ENCODE data around the gene PRXL2C.
A peak's percentile ranks its signal among the peaks of the same experiment; 100 is the strongest.
"Not testable (repeated sequence)": the region's sequence is repeated elsewhere in the genome, so short reads cannot be mapped to it uniquely, and the experiment has no call there.

The PRXL2C gene

DNA sequence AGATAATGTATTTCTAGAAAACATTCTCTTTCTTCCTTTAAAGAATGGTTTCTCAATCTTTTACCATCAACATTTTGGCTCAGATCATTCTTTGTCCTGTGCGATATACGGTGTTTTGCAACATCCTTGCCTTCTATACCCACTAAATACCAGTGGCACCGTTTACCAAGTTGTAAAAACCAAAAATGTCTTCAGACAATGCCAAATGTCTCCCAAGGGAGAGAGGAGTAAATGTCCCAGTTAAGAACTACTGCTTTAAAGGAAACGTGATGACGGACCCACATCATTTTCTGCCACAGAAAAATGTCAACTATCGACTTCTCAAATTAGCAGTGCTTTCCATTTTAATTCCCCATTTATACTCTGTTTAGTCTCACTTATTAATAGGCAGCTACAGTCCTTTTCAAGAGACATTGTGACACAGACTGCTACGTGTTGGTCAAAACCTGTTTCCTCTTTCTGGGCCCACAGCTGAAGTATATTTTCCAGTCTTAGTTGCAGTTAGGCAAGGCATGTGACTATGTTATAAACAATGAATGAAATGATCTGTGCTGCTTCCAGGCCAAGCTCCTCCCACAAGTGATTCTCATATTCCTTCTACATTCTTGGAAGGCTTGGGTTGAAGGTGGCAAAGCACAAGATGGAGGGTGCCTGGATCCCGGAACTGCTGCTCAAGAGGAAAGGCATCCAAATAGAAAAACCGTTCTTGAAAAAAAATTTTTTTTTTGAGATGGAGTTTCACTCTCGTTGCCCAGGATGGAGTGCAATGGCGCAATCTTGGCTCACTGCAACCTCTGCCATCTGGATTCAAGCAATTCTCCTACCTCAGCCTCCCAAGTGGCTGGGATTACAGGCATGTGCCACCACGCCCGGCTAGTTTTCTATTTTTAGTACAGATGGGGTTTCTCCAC is 8.8 kb downstream of the PRXL2C start:
- DNase-seq, result peak; percentile 92

DNA sequence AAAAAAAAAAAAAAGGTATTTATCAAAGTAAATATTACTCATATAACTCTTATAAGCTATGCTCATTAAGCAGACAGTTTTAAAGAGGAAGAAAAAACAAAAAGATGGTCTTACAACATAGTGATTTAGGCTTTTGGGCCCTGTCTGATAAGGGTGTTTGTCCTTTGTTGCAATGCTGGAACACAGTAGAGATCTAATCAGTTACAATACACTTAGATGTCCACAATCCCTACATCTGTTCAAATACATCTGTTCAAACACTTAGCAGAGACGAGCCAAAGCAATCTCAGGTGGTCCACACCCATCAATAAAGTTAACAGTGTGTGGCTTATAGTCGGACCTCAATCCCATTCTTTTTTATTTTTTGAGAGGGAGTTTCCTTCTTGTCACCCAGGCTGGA is 11.0 kb downstream of the PRXL2C start:
- DNase-seq, result no peak

DNA sequence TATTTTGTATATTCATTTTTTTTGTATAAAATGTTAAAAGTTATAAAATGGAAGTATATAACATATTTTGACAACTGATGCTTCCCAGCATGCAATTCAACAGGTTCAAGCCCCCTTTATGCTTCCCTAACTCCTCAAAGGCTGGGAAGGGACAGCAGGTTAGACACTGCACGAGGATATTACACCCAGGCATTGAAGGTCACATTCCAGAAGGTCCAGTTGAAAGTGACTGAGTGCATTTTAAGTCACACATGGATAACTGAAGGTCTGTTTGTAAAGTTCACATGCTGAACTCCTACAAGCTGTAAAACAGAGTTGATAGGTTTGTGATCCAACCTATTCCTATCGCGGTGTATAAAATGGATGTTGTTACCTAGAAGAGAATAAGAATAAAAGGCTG is 13.6 kb downstream of the PRXL2C start:
- DNase-seq, result no peak

DNA sequence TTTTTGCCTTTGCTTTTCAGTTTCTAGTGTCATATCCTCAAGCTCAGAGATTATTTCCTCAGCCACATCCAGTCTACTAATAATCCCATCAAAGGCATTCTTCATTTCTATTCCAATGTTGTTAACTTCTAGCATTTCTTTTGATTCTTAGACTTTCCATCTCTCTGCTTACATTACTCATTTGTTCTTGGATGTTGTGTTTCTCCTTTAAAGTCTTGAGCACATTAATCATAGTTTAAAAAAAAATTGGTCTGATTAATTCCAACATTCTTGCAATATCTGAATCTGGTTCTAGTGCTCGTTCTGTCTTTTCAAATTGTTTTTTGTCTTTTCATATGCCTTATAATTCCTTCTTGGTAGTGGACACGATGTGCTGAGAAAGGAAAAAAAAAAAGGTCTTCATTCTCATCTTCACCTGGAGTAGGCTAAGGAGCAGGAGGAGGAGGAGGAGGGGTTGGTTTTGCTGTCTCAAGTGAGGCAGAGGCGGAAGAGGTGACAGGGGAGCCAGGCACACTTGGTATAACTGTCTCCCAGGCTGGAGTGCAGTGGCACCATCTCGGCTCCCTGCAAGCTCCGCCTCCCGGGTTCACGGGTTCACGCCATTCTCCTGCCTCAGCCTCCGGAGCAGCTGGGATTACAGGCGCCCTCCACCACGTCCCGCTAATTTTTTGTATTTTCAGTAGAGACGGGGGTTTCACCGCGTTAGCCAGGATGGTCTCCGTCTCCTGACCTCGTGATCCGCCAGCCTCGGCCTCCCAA is 16.3 kb downstream of the PRXL2C start:
- DNase-seq, result no peak

DNA sequence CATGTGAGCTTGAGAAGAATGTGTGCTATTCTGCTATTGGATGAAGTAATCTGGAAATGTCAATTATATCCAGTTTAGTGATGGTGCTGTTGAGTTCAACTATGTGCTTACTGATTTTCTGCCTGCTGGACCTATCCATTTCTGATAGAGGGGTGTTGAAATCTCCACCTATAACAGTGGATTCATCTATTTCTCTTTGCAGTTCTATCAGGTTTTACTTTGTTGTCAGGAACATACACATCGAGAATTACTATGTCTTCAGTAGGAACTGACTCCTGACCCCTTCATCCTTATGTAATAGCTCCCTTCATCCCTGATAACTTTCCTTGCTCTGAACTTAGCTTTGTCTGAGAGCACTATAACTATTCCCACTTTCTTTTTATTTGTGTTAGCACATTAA is 18.7 kb downstream of the PRXL2C start:
- no peak for DNase-seq

DNA sequence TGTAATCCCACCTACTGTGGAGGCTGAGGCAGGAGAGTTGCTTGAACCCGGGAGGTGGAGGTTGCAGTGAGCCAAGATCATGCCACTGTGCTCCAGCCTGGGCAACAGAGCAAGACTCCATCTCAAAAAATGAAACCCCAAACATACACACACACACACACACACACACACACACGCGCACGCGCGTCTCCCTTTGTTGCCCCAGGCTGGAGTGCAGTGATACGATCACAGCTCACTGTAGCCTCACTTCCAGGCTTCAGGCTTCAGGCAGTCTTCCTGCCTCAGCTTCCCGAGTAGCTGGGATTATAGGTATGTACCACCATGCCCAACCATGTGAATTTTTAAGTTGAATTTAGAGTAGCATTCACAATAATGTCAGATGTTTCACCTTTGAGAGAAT is 21.5 kb downstream of the PRXL2C start:
- DNase-seq, result not testable (repeated sequence)

DNA sequence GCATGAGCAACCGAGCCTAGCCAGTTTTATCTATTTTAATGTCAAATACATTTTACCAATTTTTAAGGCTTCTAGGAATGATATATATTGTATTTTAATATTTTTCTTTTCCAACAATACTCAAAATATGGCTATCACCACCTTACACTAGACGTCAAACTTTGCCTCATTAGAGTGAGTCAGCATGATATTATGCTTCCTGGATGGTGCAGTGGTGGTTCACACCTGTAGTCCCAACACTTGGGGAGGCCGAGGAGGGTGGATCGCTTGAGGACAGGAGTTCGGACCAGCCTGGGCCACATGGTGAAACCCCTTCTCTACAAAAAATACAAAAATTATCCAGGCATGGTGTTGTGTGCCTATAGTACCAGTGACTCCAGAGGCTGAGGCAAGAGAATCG is 28.2 kb downstream of the PRXL2C start:
- no peak for DNase-seq

DNA sequence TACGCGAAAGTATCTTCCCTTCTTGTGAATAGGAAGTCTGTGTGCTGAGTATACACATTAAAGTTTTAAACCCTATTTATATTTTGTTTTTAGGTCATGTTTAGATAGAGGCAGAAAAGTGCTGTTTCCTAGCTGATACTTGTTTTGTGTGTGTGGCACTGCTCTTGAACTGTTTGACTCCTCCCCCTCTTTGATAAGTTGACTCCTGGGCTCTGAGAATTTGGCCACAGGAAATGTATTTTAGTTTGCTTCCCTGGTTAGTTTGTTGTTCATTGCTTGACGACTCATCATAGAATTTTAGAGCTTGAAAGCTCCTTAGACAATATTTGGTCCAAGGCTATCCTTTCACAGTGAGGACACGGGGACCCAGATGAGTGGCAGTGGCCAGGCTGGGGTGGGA is 33.5 kb downstream of the PRXL2C start:
- DNase-seq, result no peak

DNA sequence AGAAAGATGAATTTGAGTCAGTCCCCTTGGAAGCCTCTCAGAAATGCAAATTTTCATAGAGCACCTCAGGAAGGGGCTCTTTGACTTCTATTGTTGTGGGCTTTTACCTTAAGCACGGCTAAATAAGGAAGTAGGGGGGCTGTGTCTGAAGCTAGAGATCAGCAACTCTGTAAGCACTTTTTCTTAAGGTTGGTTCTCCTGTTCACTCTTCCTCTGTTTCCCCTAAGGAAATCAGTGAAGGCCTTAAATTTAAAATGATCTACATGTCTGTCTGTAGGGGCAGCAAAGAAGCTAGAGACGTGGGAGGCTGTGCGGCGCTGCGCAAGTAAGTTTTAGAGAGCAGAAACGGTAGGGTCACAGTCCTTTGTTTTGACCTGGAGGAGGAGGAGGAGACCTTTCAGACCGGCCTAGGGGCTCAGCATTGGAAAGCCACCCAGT is 34.3 kb downstream of the PRXL2C start:
- DNase-seq, result no peak

DNA sequence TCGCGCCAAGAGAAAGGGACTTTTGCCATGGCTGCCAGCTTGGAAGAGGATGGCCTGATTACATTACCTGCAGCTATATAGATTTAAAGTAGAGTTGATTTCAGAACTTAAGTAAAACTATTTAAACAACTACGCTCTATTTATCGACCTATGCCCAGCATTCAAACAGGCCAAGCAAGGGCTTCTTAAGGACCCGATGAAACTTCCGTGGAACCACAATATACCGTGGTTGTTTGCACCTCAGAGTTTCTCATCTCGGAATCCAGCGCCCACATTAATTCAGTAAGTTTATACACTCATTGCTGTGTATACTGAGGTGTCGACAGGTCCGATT is 35.0 kb downstream of the PRXL2C start:
- DNase-seq, result no peak

DNA sequence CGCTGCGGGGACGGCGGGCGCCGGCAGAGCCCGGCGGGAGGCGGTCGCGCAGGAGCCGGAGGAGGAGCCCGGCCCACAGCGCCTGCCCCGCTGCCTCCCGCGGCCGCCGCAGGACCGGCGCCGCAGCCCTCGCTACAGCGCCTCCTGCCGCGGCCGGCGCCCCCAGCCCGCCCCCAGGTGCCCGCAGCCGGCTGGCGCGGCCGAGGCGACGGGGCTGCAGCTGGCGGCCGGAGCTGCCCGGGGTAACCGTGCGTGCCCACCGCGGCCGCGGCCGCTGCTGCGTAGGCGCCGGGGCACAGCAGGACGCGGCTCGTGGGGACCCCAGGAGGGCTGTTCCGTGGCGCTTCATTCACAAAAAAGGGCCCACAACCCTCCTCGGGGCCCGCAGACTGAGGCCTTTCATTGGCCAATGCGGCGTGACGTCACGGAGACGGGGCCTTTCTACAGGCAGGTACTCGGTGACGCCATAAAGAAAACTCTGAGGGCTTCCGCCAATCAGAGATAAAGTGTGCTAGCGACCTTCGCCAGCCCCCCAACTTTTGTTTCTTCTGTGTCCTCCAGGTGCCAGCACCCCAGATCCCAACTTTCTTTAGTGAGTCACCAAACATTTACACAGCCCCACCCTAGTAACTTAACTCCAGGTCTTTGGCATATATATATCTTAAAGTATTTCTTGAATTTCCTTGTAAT is 35.5 kb downstream of the PRXL2C start, which contains the start of gene CDC14B:
Gene CDC14B (minus strand): TSS at position 353 of the 690 bp plus-strand sequence. CDS start 465 bp downstream, outside the sequence.
- DNase-seq, result peak; percentile 72

DNA sequence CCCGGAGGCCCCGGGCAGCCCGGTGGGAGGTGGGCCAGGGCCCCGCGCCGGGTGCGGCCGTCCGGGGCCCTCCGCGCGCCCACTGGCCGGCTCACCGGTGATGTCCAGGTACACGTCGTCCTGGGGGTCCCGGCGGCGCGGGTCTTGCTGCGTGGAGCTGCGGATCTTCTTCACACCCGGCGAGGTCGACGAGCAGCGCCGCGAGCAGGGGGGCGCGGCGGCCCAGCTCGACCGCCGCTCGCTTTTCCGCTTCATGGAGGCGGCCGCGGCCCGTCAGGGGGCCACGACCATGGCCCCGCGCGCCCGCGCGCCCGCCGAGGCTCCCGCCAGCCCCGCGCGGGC is 36.0 kb downstream of the PRXL2C start:
- DNase-seq, result no peak

DNA sequence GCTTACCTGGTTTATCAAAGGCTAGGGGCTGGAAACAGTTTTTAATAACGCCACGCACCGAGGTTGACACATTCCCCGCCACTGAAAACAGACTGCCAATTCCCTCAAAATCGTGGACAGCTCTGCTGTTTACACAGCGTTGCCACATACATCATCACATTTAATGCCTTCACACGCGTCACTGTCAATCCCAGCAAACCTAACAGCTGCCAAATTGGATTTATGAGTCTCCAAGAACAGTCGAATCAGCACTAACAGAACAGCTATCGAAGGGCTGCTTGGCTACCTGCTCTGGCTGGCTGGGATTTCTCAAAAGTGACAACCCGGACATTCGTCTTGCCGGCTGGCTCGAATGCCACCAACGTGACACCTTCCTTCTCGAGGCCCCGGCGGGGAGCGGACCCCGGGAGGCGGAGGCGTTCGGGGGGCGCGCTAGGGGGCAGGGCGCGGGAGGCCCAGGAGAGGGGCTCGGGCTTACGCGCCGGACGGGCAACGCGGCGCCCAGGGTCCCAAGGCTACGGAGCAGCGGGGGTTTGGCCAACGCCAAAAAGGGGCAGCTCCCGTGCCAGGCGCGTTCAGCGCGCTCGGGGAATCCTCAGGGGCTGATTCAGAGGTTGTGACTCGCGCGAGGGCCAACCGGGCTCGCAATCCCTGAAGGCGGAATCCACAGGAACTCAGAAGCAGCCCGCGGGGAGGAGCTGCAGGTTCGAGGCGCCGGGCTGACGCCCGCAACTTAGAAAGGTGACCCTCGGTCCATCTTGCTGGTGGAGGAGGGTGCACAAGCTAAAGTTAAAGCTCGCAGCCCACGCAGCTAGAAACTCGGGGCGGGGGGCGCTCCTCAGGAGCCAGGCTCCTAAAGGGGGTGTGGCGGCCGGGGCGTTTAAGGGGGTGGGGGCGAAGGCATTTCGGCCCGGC is 36.7 kb downstream of the PRXL2C start:
- peak; percentile 33 for DNase-seq

DNA sequence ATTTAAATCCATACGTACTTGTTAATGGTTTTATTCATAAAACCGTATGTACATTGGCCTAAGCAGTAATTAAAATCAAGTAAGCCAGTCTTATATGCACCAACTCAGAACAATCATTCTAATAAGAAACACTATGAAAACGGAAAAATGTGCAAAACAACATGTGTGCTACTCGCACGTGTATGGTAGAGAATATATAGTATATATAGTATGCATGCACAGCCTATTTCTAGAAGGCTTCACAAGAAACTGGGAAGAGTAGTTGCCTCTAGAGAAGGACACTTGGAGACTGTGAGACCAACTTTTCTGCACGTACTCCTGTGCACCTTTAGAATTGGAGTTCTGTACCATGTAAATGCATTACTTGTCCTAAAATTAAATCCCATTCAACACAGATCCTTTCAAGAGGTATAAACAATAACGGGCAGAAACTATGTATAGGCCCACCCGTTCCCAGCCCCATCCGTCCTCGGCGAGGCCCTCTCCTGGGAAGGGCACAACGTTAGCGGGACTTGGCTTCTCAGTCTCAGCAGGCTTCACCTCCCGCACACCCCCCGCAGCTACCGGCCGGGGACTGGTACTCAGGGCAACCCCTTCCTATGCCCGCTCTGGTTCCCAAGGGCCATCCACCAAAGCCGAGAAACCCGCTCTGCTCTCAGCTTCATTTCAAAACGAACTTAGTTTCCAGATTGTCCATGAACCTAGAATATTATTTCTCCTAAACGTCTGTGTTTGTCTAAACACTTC is 37.5 kb downstream of the PRXL2C start:
- DNase-seq, result no peak

DNA sequence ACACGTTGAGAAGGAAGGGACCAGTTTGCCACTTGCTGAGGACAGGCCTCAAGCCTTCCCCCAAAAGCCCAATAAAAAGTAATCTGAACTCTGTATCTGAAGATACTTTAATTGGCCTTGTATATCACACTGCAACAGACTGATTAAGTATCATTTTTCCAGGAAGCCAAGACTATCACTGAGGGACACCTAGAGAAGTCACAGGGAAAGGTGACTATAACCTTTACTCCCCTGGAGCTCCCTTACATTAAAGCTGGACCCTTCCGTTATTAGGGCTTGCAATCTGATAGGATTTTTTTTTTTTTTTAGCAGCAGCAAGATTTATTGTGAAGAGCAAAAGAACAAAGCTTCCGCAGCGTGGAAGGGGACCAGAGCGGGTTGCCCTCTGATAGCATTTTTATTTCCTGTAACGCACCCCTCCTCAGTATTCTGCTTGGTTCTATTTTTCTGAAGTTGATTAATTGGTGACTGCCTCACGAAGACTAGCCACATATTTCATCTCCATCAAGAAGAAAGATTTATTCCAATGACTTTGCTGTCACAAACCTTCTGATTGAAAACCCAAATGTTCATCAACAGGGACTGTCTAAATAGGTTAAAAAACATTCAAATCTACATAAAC is 38.2 kb downstream of the PRXL2C start:
- no peak for DNase-seq

DNA sequence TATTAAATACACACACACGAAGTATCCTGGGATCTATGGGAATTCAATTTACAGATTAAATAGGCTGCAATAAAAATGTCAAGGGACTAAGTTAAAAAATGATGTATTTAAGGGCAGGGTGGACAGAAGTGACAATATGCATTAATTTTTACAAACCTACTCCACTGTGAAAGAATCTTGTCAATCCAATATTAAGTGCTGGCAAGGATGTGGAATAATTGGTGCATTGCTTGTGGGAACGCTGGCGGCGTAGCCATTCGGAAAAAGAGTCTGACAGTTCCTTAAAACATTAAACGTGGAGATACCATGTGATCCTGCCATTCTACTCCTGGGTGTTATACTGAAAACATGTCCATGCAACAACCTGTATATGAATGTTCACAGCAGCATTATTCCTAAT is 39.7 kb downstream of the PRXL2C start:
- no peak for DNase-seq

DNA sequence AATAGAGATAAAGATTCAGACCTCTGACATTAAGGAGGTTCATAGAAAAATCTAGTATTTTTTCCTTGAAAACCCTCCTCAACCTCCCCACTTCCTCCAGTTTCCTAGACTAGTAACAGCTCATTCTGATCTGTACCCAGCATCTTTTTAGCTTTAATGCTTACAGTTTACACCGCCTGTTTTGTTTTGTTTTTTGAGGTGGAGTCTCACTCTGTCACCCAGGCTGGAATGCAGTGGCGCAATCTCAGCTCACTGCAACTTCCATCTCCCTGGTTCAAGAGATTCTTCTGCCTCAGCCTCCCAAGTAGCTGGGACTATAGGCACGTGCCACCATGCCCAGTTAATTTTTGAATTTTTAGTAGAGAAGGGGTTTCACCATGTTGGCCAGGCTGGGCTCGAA is 40.5 kb downstream of the PRXL2C start:
- DNase-seq, result not testable (repeated sequence)

DNA sequence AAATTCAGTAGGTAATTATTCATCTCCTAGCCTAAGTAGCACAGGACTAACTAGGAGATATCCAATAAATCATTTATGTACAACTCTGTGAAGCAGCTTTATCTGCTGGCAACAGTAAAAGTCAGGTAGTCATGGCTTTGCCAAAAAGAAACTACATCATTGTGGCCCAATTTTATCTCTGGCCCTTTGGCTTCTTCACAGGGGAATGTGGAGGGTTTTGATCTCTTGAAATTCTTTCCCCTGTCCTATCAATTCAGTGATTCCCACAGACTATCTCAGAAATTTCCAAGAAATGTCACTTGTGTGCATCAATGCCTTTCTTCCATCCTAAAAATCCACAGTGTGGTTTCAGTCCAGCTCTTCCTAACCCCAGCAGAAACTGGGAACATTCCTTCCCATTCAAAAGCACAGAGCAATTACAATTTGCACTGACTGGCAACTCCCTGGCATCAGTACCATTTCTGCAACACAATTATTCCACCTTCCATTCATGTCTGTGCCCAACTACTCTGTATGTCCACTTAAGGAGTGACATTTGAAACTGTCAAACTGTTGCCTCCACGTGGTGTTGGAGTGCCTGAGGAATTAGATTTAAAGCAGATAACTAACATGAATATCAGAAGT is 42.0 kb downstream of the PRXL2C start:
- DNase-seq, result no peak

DNA sequence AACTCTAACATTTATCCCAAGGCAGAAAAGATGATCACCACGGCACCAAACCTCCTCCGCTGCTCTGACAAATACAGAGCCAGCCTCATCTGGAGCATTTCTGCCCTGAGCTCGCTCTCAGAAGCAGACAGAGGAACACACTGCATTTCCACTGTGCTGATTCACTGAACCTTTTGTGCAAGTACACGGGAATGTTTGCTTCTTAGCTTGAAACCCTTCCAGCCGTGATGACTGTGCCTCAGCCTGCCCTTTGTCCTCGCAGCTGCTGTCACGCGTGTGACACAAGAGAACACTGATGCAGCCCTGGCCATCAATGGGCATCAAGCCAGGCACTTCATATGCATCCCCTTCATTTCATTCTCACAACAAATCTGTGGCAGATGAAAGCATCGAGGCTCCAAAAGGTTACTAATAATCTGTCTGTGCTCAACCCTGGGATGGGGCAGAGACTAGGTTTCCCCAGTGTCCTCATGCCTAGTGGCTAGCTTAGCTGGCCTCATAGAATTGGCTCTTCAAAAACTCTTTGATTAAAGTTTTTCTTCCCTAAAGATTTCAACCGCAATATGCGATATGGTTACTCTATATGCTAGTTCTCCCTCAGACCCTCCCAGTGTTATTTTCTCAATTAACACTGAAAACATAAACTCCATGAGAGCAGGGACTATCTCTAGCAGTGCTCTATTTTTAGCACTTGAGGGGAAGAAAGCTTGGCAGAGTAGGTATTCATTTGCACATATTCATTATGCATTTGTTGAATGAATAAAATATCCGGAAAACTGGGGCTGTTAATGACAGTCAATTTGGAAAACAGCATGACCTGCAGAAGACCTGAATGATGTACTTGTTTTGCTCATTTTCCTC is 42.8 kb downstream of the PRXL2C start:
- DNase-seq, result no peak

DNA sequence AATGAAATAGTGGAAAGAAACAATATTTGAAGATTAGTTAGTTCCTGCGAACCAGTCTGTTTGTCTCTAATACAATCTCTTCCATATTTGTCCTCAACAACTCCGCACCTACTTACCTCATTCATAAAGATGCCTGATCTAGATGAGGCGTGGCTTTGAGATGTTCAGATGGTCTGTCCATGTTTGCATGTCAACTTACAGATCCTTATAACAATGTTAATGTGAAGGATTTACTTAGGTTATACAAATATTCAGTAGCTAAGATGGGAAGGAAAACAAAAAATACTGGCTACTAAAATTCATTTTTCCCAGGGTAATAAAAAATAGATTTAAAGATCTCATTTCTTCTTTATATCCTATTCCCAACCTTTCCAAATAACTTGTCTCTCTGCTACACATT is 43.8 kb downstream of the PRXL2C start:
- no peak for DNase-seq
